ENCODE data around the gene MSL3B.

MSL3B gene

GRCh38 chr2:233836359-233836758 lies 31.8 kb downstream of the MSL3B start:
- no peaks in the 10 kb centered on the region for H3K36me3 ChIP-seq (ENCODE audit: control insufficient read depth in 4 of 4, insufficient read depth in 3 of 4, low read depth in 1 of 4, low read length in 3 of 4)

DNA sequence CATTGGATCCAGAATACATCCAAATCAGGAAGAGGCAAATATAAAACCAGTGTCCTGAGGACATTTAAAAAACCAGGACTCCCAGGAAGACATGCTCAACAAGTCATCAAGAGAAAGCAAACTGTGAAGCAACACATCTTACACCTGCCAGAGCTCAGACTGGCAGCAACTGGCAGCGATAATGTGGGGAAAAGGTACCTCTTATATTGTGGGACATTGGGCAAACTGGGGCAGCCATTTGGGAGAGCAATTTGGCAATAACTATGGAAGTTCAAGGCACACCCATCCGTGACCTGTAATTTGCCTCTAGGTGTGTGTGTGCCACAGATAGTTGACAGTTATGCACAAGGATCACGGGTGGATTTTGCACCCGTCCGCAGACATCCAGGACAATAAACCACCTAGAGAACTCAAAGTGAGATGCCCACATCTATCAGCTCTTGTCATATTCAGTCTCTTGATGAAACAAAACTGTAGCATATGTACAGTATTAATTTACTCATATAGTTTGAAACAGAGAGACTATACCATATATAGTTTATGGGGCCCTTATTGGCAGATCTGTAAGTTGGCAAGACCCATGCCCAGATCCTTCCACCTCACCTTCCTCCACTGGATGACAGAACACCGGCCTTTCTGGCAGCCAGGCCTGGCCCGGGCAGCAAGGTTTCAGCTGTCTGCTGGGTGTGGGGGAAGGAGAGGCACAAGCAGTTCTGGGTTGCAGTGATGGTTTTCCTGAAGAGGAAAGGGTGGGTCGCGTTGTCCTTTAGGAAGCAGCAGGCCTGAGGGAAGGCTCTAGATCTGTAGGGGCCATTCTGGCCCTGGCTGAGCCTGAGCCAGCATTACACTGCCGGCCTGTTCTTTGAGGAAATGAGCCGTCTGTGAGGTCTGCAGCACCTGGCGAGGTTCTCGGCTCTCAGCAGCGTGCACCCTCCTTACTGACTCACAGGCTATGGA lies 32.7 kb downstream of the MSL3B start:
- TF ChIP-seq NR2F2 (IDR thresholded peaks at IDR 0.05) = no peak
- TF ChIP-seq SP1 (IDR thresholded peaks at IDR 0.05) = no peak
- peak in 1 of 2 donors; percentile 68 for TF ChIP-seq RXRA (IDR thresholded peaks at IDR 0.05)
- peak in 1 of 2 donors; percentile 29 for TF ChIP-seq HNF4A (conservative IDR thresholded peaks at IDR 0.05)
- TF ChIP-seq YY1 (IDR thresholded peaks at IDR 0.05) = peak; percentile 39
- TF ChIP-seq FOXA2 (IDR thresholded peaks at IDR 0.05) = no peak
- TF ChIP-seq FOXA1 (IDR thresholded peaks at IDR 0.05) = no peak
- no peak for TF ChIP-seq EGR1 (IDR thresholded peaks at IDR 0.05; ENCODE audit: low read depth in 2 of 2)
- no peaks in the 10 kb centered on the region for H3K36me3 ChIP-seq (ENCODE audit: control insufficient read depth in 4 of 4, insufficient read depth in 3 of 4, low read depth in 1 of 4, low read length in 3 of 4)
- H3K27me3 ChIP-seq (ENCODE audit: control insufficient read depth in 4 of 4, insufficient read depth in 4 of 4, low read length in 3 of 4) = no peaks in the 10 kb centered on the region
- no peaks in the 10 kb centered on the region for H3K4me1 ChIP-seq (ENCODE audit: control insufficient read depth in 4 of 4, insufficient read depth in 4 of 4, low read length in 3 of 4)
- no peaks in the 10 kb centered on the region for H3K9me3 ChIP-seq (ENCODE audit: control insufficient read depth in 4 of 4, low read length in 3 of 4)
- H3K9ac ChIP-seq (ENCODE audit: low read depth in 1 of 2, low read length in 2 of 2) = no peak overlapping the region
- WGBS = 87% methylated on average over 14 of the region's 14 CpGs
- H3K4me3 ChIP-seq (ENCODE audit: low read depth in 1 of 3, low read length in 3 of 3) = no peak overlapping the region
- no peak overlapping the region for H3K27ac ChIP-seq (ENCODE audit: low read depth in 1 of 2, low read length in 2 of 2)
- no peak for DNase-seq (ENCODE audit: low spot score)

More at GRCh38 chr2:233836359-233836758, 31.8 kb downstream of the MSL3B start:
- DNase-seq (ENCODE audit: low spot score) = no peak
- WGBS = 98% methylated on average over 7 of the region's 7 CpGs
- Histone ChIP-seq H3K4me3 (ENCODE audit: low read depth in 1 of 3, low read length in 3 of 3) (no peak overlapping the region), H3K9ac (ENCODE audit: low read depth in 1 of 2, low read length in 2 of 2) (no peak overlapping the region), H3K27me3 (ENCODE audit: control insufficient read depth in 4 of 4, insufficient read depth in 4 of 4, low read length in 3 of 4) (no peaks in the 10 kb centered on the region), H3K4me1 (ENCODE audit: control insufficient read depth in 4 of 4, insufficient read depth in 4 of 4, low read length in 3 of 4) (no peaks in the 10 kb centered on the region), H3K9me3 (ENCODE audit: control insufficient read depth in 4 of 4, low read length in 3 of 4) (no peaks in the 10 kb centered on the region), H3K27ac (ENCODE audit: low read depth in 1 of 2, low read length in 2 of 2) (no peak overlapping the region)
- TF ChIP-seq SP1 (IDR thresholded peaks at IDR 0.05) (no peak), RAD21 (IDR thresholded peaks at IDR 0.05) (no peak), HNF4G (IDR thresholded peaks at IDR 0.05) (no peak), JUND (IDR thresholded peaks at IDR 0.05) (no peak)
- TF ChIP-seq, protein P1, sequence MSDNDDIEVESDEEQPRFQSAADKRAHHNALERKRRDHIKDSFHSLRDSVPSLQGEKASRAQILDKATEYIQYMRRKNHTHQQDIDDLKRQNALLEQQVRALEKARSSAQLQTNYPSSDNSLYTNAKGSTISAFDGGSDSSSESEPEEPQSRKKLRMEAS (IDR thresholded peaks at IDR 0.05) = no peak

DNA sequence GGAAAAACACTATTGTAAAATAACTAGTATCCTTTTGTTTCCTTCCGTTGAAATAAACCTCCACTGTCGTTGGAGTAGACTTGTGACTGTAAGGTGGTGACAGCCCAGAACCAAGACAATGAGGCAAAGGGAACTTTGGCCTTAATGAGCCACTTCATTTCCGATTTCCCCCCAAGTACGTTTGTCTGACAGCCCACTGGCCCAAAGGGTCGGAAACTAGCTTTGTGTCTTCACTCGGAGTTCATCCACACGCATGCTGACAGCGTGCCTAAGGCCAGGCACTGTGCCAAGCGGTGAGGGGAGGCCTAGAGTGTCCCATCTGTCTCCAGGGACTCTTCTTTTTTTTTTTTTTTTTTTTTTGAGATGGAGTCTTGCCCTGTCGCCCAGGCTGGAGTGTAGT lies 34.8 kb downstream of the MSL3B start:
- Histone ChIP-seq H3K9me3 (ENCODE audit: control insufficient read depth in 4 of 4, low read length in 3 of 4) (no peaks in the 10 kb centered on the region), H3K27me3 (ENCODE audit: control insufficient read depth in 4 of 4, insufficient read depth in 4 of 4, low read length in 3 of 4) (no peaks in the 10 kb centered on the region), H3K36me3 (ENCODE audit: control insufficient read depth in 4 of 4, insufficient read depth in 3 of 4, low read depth in 1 of 4, low read length in 3 of 4) (no peaks in the 10 kb centered on the region), H3K9ac (ENCODE audit: low read depth in 1 of 2, low read length in 2 of 2) (no peak overlapping the region), H3K27ac (ENCODE audit: low read depth in 1 of 2, low read length in 2 of 2) (no peak overlapping the region), H3K4me3 (ENCODE audit: low read depth in 1 of 3, low read length in 3 of 3) (no peak overlapping the region), H3K4me1 (ENCODE audit: control insufficient read depth in 4 of 4, insufficient read depth in 4 of 4, low read length in 3 of 4) (no peaks in the 10 kb centered on the region)
- DNase-seq (ENCODE audit: low spot score) = no peak
- no peak for TF ChIP-seq ZBTB33 (IDR thresholded peaks at IDR 0.05)
- TF ChIP-seq, protein P1 (IDR thresholded peaks at IDR 0.05) = no peak
- WGBS = 83% methylated on average over 10 of the region's 10 CpGs
